NCI-H2196 treated with DMSO at 0.1 percent for 48 hours (cell line): ENCODE data around the gene TRAF1.

Experiments used
- DNase-seq: peaks from one replicate; lab custom pipeline; 2025; ENCODE audit not compliant: unreplicated experiment; lab: John Stamatoyannopoulos, UW

Gene TRAF1

DNA sequence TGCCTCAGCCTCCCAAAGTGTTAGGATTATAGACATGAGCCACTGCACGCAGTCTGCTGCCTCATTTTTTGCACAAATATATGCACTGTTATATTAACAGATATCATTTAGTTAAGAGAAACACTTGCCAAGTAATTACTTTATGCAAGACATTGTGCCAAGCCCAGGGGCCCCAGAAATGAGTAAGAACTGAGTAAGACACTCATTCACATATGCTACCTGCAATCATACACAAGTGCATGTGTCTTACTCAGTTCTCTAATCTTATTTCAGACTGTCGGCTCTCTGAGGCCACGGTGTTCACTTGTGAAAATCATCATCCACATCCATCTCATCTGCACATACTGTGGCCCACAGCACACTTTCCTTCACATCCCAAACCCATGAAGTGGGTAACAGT lies 16.0 kb downstream of the TRAF1 start:
- no peak for DNase-seq

DNA sequence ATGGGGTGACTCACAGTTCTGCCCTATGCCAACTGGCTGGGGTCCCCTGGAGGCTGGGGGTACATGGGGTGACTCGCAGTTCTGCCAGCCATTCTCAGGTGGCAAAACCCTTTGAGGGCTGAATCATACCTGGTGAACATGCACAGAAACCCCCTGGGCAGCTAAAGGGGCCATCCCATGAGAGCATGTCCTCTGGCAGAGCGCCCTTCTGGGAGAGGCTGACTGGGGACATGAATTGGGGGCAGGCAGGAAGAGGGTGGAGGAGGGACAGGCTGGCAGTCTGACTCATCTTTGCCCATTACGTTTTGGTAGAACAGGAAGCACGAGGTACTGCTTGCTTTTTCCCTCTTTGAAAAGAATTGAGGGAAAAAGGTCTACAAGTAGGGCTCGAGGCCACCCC lies 16.7 kb downstream of the TRAF1 start:
- no peak for DNase-seq

DNA sequence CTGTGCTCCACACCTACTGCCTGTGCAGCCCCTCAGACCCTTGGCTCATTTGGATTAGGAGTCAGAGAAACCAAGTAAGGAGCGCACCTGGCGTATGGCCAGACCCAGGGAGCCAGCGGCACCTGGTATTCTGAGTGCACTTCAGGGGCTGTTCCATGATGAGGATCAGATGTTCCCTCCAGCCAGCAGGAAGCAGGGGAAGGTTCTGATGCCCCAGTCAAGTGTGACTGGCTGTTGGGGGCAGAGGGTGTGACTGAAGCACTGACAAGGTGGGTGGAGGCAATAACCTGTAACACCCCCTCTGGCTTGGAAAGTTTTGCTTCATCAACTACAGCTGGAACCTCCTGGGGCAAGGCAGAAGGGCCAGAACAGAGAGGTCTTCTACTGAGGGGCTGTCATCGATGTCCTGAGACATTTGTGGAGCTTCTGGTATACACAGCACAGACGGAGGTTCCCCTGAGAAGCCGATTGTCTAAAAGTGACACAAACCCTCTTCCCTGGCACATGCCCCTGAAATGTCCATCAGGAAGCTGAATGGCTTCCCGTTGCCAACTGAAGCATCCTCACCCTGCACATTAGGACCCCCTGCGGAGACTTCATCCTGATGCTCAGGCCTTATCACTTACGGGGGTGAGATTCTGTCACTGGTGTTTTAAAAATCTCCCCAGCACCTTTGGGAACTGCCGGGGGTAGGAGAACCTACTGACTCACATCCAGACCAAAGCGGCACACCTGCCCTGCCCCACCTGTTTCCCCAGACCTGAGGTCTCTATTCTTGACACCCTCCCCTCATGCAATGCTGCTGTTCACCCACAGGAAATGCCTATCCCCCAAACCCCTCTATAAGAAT lies 21.1 kb downstream of the TRAF1 start:
- no peak for DNase-seq

DNA sequence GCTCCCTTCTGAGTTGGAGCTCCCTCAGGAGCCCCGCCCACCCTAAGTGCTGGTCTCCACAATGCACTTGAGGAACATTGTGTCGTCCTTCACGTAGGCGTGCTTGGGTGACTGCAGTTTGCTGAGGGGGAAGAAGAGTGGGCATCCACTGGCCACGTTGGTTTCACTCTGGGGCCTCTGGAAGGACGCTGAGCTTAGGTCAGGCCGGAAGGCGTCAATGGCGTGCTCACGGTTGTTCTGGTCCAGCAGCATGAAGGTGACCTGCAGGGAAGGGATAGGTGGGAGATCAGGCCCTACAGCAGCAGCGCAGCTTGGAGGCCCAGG lies 21.7 kb downstream of the TRAF1 start:
- DNase-seq, result no peak

DNA sequence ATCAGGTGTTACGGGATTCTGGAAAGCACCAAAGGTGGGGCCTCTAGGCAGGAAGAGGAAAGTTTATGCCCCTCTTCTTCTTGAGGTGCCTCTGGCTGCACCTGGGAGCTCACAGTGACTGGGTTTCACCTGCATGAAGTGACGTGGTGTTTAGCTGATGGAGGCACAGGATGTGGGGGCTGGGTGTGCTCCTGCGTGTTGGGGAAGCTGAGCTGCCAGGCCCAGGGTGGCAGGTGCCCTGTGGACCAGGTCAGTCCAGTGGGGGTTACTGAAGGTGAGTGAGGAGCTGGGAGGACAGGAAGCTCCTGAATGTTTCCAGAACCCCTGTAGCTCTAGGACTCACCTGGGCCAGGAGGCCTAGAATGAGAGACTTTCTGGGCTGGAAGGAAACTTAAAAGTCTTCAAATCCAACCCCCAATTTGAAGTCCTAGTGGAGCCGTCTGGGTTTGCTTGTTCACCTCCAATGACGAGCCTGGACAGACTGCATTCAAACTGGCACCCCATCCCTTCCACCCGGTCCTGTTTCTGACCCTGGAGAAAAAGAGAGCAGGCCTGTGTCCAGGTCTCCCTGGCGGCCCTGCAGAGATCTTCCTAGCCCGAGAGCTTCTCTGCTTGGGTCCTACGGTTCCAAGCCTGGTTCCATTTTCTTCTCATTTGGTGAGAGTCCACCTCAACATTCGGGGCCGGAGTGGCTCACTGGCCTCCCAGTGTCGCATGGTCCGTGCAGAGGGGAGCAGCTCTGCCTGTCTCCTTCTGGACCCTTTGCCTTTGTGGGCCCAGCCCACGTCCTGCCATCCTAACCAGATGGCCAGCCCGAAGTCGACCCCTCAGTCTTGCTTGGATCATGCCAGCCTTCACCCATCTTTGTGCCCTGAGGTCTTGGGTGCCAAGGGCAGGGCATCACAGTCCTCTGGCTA lies 22.3 kb downstream of the TRAF1 start:
- no peak for DNase-seq

DNA sequence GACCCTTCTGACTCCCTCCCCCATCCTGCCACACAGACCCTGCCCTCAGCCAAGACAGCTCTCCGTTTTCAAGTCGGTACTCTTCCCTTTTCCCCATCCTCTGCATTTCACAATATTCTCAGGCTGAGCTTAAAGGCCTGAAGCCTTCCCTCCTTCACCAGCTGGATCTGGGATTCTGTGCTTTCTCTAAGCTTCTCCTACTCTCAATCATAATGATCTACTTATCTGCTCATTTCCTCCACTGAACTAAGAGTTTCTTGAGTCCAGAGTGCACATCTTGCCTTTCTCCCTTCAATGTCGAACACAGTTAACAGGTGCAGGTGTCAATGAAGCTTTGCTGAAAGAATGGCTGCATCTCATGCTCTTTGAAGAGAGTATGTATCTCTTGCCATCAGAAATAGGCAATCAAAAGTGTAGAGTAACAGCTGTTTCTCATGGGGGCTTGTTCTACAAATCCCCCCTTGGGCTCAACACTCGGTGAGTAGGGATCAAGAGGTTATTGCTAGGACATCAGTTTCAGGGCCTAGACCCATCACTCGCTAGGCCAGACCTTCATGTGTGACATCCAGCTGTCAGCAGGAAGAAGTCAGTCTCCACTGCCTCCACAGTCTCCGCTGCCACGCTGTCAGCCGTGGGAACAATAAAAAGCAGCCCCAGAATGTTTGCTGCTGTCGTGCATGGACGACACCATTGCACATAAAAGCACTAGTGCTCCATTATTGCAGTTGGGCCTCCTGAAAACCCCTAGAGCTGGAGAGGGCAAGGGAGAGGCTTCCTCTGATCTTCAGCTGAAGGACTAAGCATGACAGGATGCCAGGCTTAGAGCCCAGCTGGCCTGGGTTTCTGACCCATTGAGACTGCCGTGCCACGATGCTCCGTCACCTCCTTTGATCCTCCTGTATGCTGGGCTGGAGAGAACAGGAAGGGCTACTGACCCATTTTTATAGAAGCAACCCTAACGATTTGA lies 23.7 kb downstream of the TRAF1 start:
- no peak for DNase-seq

DNA sequence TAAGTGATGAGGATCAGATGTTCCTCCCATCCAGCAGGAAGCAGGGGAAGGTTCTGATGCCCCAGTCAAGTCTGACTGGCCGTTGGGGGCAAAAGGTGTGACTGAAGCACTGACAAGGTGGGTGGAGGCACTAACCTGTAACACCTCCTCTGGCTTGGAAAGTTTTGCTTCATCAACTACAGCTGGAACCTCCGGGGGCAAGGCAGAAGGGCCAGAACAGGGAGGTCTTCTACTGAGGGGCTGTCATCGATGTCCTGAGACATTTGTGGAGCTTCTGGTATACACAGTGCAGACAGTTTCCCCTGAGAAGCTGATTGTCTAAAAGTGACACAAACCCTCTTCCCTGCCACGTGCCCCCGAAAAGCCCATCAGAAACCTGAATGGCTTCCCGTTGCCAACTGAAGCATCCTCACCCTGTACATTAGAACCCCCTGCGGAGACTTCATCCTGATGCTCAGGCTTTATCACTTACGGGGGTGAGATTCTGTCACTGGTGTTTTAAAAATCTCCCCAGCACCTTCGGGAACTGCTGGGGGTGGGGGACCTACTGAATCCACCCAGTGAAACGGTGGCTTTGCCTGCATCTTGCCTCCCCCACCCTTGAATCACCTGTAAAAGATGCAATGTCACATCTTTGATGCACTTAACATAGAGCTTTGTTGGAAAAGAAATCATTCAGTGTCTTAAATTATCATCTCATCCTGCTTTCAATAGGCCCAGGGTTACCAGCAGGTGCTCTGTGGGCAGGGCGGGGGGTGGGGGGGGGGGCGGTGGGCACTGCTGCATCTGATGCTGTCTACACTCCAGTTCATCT lies 24.6 kb downstream of the TRAF1 start:
- DNase-seq, result no peak

DNA sequence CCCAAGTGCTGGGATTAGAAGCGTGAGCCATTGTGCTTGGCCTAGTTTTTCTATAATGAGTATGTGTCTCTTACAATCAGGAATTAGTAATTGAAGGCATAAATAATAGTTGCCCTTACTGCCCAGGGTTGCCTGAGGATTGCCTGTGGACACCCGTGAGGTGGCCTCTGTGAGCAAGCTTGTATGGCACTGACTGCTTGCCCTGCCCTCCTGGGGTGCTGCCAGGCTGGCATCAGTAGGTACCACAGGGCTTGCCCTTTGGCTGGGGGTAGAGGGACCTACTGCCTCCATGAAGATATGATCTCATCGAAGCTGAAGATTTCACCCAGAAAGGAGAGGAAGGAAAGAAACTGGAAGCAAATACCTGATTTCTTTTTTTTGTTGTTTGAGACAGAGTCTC lies 25.8 kb downstream of the TRAF1 start:
- no peak for DNase-seq

DNA sequence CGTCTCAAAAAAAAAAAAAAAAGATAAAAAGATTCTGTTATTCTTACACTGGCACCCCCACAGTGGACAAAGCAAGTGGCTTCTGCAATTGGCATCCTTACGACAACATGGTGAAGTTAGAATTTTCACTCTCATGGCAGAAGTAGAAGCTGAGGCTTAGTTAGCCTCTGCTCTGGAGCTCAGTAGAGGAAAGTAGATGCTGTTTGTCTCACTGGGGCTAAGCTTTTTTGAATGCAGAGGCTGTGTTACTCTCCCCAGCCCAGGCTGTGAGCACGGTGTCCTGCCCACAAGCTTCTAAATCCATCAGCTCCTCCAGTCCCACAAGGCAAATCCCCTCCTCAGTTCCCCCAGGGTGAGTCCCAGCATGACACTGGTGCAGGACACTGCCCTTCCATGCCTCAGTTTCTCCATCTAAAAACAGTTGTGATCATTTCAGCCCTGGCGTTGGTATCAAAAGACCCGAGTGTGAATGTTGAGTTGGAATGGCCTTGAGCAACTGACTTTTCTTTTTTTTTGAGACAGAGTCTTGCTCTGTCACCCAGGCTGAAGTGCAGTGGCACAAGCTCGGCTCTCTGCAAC lies 27.0 kb downstream of the TRAF1 start:
- no peak for DNase-seq

DNA sequence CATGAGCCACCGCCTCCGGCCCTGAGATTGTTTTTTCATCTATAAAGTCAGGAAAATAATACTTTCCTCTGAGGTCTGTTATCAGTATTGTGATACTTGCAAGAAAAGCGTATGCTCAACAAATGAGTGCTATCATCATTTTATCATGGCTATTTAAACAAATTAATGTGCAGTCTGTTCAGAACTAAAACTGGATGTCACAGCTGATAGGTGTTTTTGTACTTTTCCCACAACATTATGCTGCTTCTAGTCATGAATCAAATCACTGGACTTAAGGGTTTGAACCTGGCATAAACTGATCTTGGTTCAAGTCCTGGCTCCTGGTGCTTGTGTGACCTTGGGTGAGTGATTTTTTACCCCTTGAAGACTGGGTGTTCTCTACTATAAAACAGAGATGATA lies 28.2 kb downstream of the TRAF1 start:
- DNase-seq, result no peak

DNA sequence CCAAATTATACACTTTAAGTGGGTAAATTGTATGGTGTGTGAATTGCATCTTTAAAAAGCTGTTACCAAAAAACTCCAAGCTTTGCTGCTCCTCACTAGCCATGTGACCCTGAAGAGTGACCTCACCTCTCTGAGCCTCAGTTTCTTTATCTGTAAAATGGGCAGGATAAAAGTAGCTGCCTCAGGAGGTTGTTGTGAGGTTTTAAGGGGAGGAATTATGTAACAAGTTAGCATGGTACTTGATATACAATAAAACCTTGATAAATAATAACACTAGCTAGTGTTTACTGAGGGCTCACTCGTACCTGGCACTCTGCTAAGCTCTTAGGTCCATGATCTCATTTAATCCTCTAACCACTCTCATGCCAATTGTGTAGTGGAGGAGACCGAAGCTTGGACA lies 30.6 kb downstream of the TRAF1 start:
- no peak for DNase-seq

DNA sequence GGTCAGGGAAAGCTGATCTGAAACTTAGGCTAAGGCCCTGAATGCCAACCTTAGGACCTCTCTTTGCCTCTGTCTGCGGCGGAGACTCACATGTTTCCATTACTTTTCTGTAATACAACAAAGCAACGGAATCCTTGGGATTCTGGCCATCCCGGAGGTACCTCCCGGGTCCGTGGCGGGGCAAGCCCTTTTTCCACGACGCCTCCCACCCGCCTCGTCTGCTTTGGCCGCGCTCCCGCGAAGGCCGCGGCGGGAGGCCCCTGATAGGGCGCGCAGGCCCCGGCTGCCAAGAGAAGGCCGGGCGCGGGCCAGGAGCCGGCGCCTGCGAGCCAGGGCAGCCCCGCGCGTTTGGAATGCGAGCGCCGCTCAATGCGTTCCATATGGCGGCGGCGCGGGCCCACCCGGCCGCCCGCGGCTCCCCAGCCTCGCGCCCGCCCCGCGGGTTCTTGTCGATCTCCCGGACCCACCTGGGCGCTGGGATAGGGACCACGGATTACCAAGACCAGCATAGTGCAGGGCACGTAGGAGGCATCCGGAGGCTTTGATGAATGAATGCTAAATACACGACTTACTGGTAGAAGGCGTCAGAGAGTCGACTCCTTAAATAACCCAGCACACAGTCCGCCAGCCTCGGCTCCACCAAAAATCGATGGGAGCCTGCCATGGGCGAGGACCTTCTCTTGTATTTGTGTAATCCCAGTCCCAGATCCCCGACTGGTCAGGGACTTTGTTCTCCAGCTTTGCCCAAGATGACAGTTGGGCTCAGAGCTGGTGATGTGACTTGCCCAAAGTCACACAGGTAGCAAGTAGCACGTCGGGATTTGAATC lies 32.1 kb downstream of the TRAF1 start:
- DNase-seq, result no peak

DNA sequence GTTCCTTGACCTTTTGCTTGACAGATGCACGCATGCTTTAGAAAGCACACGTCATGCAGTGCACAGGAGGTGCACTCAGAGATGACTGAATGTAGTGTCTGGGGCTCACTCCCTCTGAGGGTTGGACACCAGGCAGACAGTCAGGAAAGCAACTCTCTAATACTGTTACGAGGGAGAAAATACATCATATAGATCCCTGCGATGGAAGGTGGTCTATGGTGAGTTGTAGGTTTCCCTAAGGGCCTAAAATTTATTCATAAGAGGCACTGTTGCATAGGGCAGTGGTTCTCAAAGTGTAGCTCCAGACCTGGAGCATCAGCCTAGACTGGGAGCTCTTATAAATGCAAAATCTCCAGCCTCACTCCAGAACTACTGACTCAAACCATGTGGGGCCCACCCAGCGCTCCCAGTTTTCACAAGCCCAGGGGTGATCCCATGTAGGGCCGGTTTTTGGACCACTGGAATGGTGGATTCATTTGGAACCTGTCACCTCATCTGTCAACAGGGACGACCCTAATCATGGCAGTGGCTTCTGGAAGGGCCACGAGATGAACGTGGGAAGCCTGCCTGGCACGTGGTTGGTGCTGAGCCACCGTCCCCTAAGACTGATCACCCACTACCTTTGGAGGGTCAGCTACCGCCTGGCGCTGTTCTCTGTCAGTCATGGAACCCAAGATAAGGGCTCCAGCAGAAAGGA lies 32.8 kb downstream of the TRAF1 start:
- DNase-seq, result no peak

DNA sequence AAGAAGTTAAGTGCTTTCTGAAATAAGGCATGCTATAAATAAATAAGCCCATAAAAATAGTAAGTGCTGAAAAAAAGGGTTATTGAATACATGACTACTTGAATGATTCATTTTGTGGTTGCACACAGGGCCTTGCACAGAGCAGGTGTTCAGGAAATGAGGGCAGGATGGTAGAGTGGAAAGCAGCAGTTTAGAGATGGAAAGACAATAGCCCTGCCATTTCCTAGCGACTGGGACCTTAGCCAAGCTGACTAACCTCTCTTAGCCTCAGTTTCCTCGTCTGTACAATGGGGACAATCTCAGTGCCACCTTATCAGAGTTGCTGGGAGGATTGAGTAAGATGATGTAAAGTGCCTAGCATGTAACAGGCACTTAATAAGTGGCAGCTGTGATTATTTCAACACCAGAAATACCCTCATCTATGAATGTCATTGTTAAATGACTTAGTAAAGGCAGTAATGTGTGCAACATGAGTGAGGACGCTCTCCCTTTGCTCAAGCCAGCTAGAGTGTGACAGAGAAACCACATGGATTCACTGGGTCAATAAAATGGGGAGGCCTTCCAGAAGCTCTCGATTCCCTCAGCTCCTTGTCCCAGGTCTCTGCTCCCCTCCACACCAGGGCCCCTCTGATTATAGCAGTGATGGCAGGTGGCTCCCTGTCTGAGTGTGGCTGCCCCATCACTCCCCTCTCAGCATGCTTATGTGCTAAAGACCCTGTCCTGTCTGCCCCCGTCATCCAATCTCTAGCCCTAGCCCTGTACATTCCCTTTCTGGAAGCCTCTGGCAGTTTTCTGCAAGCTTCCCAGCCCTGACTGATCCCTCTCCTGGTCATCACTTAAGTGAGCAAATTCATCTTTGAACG lies 33.6 kb downstream of the TRAF1 start:
- peak; percentile 70 for DNase-seq

DNA sequence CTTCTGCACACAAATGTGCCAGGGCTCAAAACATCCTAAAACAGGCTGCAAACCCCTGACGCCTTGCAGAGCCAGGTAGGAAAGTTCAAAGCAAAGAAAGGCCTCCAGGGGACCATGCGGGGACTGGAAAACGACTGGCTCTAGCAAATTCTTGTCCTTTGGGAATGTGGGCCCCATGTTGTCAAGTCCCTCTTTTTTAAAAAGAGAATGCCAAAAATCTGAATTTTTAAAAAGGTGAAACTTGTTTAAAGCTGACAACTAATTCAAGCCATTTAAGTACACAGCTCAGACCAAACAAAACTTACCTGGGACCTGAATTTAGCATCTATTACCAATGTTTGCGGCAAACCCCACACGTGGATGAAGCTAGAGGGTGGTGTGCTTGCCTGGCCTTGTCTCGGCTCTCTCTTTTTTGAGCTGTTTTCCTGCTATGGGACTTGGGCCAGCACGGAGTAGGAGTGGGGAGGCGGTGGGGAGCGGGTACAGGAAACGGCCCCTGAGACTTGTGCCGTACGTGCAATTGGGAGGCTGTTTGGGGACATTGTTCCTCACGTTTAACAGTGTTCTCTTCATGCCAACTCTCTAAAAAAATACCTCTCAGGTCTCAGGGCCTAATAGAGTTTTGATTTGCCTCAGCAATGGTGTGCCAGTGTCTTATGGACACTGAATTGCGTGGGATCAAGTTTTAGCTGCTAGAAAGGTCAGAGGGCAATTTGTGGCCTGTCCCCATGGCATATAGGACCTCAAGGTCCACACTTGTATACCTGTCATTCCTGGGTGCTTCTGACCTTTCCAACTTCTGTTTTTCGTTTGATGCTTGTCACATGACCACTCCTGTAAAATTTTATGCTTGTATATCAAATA lies 34.5 kb downstream of the TRAF1 start:
- no peak for DNase-seq

DNA sequence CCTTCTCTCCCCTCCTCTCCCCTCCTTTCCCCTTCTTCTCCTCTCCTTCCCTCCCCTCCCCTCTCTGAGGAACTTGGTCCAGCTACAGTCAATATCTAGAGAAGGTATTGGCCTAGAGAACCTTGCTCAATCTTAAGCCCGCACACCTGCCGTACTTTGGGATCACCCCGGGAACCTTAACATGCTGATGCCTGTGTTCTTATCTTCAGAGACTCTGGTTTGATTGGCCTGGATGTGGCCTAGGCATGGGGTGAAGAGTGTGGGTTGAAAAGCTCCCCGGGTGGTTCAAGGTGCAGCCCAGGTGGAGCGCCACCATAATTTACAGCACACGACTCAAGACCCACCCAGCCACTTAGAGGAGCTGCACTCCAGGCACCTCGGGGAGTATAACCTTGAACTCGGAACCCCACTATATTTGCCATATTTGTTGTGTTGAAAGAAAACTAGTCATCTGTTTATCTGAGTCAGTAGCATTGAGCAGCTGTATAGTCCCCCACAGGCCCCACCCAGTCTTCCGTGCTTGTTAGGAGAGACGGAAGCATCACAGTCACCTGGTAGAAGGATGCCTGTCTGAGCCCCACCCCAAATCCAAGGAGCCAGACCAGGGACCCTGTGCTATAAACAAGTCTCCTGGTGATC lies 35.2 kb downstream of the TRAF1 start:
- no peak for DNase-seq
